GM18858 (cell line): ENCODE data around the gene KIF2C.
"Not testable (repeated sequence)": the region's sequence is repeated elsewhere in the genome, so short reads cannot be mapped to it uniquely, and the experiment has no call there.

Experiments used
- ATAC-seq: cut with Tn5 transposase; IDR thresholded peaks from one replicate; pipeline ENCODE4 v1.9.1; 2021; ENCODE audit not compliant: unreplicated experiment

The KIF2C gene

DNA sequence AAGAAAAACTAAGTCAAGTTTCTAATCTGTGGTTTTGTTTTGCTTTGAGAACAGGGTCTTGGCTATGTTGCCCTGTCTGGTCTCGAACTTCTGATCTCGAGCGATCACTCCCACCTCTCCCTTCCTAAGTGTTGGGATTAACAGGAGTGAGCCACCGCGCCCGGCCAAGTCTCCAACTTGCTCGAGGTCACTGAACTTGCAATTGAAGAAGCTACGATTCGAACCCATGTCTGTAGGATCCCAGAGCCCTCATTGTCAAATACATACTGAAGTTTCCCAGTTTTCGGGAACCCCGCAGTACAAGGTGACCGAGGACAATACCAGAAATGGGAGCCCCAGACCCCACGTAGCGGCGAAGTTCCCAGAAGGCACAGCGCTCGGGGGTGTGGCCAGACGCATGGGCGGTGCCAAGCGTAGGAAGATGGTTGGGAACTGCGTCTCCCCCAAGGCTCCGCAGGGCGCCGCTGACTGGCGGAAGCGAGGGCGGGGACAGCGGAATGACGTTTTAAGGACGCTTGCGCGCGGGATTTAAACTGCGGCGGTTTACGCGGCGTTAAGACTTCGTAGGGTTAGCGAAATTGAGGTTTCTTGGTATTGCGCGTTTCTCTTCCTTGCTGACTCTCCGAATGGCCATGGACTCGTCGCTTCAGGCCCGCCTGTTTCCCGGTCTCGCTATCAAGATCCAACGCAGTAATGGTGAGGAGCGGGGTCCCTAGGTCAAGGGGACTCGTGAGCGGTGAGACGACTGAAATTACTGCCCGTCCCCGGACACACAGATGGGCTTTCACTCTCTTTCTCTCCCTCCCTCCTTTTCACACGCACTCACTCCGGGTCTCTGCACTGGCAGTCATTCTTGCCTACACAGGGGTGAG, at the start of gene KIF2C:
KIF2C (plus strand) TSS at position 531 of the 872 bp plus-strand sequence; CDS start at position 627, 96 bp downstream.
- peak; percentile 87 for ATAC-seq

DNA sequence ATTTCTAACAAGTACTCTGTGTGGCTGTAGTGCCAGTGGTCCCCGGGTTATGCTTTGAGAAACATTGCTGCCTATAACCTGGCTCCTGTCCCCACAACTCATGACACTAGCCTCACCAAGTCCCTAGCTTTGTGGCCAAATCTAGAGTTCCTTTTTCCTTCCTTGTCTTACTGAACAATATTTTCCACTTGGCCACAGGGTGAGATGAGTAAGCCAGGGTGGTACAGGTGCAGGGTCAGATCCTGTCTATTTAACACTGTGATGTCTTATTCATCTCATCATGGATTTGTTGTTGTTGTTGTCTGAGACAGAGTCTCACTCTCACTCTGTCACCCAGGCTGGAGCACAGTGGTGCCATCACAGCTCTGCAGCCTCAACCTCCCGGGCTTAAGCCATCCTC, 46.5 kb upstream of the KIF2C start:
- ATAC-seq = no peak

DNA sequence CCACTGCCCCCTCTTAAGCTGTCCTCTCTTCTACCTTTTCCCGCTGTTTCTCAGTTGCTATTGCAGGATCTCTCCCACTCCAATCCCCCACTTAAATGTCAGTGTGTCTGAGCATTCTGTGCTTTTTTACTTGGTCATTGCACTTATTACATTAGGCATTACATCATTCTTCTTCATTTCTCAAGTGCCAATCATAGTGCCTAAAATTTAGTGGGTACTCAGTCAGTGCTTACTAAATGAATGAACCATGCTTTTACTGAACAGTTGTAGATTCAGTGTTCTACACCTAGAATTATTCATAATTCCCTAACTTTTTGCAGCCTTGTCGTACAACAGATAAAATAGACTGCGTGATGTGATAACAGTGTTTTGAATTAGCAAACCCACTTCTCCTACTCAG, 45.7 kb upstream of the KIF2C start:
- ATAC-seq = no peak

DNA sequence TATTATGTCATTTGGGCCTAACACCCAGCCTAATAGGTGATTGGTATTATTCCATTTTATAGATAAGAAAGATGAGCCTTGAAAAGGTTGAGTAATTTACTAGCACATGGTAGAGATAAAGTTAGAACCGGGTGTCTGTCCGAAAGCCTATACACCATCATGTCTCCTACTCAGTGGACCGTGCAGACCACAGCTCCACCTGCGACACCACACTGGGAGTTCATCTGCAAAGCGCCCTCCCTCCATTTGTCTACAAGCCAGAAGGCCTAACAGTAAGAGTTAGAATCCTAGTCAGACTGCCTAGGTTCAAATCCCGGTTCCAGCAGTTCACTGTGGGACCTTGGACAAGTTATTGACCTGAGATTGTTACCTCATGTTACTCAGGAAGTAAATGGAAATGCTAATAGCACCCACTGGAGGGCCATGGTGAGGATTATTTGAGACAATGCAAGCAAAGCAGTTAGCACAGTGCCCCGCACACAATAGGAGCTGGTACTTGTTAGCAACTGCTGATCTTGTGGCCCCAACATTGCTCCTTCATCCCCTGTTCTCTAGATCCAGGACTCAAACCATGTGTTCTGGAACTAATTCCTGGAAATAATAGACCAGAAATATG, 44.7 kb upstream of the KIF2C start:
- peak; percentile 50 for ATAC-seq

DNA sequence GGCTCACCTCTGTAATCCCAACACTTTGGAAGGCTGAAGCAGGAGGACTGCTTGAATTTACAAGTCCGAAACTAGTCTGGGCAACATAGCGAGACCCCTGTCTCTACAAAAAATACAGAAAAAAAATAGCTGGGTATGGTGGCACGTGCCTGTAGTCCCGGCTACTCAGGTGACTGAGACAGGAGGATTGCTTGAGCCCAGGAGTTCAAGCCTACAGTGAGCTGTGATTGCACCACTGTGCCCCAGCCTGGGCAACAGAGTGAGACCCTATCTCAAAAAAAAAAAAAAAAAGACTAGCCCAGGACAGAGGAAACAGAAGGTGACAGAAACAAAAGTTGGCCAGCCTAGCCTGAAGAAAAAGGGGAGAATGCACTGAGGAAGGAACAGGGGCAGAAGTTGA, 44.0 kb upstream of the KIF2C start:
- no peak for ATAC-seq

DNA sequence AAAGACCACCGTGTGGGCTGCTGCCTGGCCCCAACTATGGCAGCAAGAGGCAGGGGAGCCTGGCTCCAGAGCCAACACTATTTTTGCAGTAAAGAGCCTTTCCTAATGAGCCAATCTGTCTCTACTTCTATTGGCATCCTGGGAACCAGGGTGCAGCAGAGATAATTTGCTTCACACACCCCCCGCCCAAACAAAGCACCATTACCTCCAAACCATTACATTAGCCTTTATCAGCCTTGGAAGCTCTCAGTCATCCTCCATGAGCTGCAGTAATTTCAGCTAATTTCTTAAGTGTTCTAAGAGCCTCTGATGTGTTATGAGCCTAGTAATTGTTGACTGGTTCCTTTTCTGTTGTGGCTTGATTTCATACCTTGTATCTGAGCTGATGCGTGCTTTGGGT, 43.5 kb upstream of the KIF2C start:
- ATAC-seq = no peak

DNA sequence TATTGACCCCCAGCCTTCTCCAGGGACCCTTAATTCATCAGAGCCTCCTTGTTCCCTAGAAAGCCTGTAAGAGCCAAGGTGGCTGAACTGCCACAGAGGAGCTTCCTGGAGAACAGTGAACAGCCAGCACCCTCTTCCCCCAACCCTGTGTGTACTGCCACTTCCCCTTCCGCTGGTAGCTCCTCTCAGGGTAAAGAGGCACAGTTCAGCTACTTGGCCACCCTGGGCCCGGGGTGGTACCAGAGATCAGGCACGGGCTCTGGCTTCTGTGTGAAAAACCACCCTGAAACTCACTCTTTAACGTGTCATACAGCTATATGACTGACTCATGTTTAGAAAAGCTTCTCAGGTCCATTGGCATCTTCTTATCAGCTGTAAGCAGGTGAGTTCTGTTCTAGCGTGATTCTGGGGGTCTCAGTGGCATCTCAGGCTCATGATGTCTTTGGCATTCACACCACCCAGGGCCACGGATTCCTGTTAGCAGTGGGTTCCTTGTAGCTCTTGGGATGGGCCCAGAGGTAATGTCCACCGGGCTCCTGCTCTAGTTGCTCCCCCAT, 42.8 kb upstream of the KIF2C start:
- no peak for ATAC-seq

GRCh38 chr1:44698138-44698537, 41.5 kb upstream of the KIF2C start:
- no peak for ATAC-seq

DNA sequence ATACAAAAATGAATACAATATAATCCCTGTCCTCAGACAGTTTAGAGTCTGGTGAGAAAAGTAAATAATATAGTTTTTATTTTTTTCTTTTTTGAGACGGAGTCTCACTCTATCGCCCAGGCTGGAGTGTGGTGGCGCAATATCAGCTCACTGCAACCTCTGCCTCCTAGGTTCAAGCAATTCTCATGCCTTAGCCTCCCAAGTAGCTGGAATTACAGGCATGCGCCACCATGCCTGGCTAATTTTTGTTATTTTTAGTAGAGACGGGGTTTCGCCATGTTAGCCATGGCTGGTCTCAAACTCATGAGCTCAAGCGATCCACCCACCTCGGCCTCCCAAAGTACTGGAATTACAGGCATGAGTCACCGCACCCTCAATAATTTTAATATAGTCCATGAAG, 40.3 kb upstream of the KIF2C start:
- ATAC-seq = not testable (repeated sequence)

GRCh38 chr1:44700573-44700972, 39.1 kb upstream of the KIF2C start:
- no peak for ATAC-seq

DNA sequence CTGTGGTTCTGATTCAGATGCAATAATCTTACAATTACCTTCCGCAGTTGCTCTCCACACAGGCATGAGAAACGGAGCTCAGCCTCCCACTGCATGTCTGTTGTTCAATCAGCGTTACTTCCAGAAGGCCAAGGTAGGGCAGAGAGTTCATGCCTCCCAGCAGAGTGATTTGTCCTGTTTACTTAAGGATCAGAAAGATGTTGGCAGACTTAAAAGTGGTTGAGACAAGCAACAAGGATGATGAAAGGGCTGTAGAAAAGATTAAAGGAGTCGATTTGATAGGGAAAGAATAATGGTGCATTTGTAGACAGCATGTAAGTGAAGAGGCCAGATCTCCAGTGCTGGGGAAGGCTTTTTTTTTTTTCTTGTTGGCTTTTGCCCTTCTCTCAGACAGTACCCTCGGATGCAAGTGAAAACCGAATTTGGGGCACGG, 38.5 kb upstream of the KIF2C start:
- ATAC-seq = no peak

GRCh38 chr1:44705470-44705869, 34.2 kb upstream of the KIF2C start:
- no peak for ATAC-seq

DNA sequence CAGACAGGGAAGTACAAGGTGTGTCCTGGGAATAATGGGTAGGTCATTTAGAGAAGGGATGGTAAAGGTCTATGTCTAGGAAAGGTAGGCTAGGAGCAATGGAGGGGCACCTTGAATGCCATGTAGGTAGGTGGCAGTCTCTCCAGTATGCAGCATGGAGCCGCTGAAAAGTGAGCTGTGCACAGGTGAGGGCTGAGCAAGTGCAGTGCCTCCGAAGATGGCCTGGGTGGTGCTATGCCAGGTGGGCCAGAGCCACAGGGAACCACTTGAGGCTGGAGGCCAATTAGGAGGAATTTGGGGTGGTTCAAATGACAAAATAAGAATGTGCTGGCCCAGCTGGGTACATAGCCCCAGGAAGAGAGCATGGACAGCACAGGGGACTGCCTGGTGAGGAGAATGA, 33.7 kb upstream of the KIF2C start:
- ATAC-seq = no peak

DNA sequence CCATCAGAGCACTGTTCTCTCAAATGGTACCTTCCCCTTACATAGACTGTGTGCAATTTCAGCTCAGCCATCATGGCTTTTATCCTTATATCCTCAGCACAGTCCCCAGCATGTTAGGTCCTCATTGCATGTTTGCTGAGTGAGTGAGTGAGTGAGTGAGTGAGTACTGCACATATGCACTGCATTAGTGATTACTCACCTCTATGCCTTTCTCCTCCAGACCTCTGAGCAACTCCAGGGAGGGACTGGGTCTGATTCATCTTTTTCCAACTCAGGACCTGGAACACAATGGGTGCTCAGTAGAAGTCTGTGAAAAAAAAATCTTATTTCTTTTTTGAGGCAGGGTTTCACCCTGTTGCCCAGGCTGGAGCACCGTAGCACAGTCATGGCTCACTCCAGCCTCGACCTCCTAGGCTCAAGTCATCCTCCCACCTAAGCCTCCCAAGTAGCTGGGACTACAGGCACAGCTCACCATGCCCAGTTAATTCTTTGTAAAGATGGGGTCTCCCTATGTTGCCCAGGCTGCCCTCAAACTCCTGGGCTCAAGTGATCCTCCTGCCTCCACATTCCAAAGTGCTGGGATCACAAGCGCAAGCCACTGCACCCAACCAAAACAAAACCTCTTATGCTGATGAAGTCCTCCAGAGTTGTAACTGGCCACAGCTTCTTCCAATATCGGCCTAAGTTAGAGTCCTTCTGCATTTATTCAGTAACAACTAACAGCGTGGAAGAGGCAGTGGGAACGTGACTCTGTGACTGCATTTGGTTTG, 32.3 kb upstream of the KIF2C start:
- no peak for ATAC-seq

DNA sequence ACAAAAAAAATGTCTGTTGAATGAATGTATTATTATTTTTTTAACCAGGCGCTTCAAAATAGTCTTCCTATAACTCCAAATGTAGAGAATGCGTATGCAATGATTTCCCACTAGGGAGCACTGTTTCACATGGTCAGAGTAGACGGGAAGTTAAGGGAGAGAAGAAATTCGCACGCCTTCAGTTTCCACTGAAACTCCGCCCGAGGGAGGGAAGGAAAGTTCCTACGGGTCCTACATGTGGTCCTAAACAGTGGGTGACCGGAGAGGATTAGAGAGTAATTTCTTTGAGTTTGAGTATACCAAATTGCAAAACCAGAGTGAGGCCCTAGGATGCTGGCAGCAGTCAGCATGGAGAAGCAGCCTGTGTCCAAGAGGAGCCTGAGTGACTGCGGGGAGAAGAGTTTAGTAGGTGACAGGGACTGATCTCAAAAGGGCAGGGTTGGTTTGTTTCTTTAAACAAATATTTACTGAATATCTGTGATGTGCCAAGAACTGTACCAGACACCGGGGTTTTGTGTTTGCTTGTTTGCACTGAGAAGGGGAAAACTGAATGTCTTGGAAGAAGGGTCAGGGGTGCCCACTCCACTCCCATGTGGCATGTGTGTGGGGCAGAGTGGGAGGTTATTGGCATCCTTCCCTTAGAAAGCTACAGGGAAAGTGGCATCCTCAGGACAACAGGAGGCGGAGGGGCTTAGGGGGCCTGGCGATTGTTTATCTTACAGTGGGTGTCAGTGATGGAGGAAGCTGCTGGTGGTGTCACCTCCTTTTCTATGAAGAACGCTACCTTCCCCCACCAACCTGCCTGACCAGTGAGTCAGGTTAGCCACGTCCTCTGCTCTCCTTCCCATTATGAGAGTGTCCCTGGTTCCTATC, 31.4 kb upstream of the KIF2C start:
- no peak for ATAC-seq

GRCh38 chr1:44713321-44713781, 26.3 kb upstream of the KIF2C start:
- no peak for ATAC-seq

GRCh38 chr1:44714532-44714931, 25.1 kb upstream of the KIF2C start:
- no peak for ATAC-seq

GRCh38 chr1:44714944-44715571, 24.6 kb upstream of the KIF2C start:
- no peak for ATAC-seq

DNA sequence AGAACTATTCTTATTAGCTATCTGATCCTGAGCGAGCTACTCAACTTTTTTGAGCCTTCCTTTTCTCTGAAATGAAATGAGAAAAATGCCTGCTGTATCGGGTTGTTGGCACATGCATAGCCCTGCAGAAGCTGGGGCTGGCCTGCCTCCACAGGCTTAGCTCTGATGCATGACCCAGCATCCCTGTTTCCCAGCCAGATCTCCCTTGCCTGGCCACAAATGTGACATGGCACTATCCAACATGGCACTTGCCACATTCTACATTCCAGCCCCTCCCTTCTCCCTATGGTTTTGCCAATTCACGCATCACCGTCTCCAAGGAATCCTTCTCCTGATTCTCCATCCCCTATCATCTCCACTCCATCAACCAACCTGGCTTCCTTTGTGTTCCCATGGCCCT, 22.5 kb upstream of the KIF2C start:
- no peak for ATAC-seq

GRCh38 chr1:44717653-44718052, 22.0 kb upstream of the KIF2C start:
- ATAC-seq = no peak
